ENCODE measurements around the gene LDLRAD3. TPM values are rescaled to one million over a fixed set of nuclear protein-coding genes. Genes with fewer than 3 reads are reported as not detected.

LDLRAD3 gene
- total and polyA plus RNA-seq, 11 donors, result 1.1 to 7.7 (median 2.6) TPM

DNA sequence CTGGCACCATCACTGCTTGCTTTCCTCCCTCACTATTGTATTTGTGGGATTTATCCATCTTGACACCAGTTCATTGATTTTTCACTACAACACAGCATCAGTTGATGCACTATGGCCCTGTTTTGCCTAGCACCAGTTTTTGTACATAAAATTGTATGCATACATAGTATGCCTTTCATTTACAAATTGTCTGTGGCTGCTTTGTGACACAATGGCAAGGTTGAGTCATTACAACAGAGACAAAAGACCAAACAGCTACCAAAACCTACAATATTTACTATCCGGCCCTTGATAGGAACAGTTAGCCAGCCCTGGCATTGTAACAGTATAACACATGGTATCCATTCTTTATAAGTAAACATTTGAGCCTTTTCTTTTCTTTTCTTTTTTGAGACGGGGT lies 150.3 kb downstream of the LDLRAD3 start:
- no peak for ATAC-seq
- intact Hi-C loops (cut with DNase I), result no loop called here

DNA sequence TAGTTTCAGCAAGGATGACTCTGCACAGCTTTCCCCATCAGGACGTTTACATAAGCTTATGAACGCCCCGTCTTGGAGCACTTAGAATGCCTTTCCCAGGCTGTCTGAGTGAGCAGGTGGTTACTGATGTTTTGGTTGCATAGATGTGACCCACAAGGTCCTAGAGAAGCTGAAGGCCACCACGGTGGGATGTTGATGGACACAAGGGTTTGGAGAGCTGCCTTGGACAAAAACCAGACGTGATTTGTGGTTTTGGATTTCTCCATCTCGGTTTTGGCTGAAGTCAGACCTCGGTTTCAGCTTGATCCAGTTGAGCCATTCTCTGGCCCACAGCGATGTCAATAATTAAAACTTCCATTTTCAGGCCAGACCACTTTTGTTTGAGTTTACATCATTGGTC lies 151.9 kb downstream of the LDLRAD3 start:
- TF ChIP-seq, protein P1, sequence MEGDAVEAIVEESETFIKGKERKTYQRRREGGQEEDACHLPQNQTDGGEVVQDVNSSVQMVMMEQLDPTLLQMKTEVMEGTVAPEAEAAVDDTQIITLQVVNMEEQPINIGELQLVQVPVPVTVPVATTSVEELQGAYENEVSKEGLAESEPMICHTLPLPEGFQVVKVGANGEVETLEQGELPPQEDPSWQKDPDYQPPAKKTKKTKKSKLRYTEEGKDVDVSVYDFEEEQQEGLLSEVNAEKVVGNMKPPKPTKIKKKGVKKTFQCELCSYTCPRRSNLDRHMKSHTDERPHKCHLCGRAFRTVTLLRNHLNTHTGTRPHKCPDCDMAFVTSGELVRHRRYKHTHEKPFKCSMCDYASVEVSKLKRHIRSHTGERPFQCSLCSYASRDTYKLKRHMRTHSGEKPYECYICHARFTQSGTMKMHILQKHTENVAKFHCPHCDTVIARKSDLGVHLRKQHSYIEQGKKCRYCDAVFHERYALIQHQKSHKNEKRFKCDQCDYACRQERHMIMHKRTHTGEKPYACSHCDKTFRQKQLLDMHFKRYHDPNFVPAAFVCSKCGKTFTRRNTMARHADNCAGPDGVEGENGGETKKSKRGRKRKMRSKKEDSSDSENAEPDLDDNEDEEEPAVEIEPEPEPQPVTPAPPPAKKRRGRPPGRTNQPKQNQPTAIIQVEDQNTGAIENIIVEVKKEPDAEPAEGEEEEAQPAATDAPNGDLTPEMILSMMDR (IDR thresholded peaks at IDR 0.05), result no peak
- TF ChIP-seq POLR2A (IDR thresholded peaks at IDR 0.05), result no peak
- 79 to 88% (median 83%) methylated on average over 8 of the region's 8 CpGs for WGBS, 4 donors
- intact Hi-C loops (cut with DNase I), result no loop called here
- H3K27me3 ChIP-seq, result peaks cover 0 to 6% (median 0%) of the 10 kb centered on the region in 9 donors
- DNase-seq (no peak), ATAC-seq (peak in 2 of 4 donors; percentile 45 to 52)
- no peak overlapping the region for H3K27ac ChIP-seq
- peaks cover 0 to 31% (median 8%) of the 10 kb centered on the region in 12 donors for H3K4me1 ChIP-seq
- H3K4me3 ChIP-seq, result no peak overlapping the region
- H3K36me3 ChIP-seq, result peaks cover 0 to 3% (median 0%) of the 10 kb centered on the region in 9 donors
- H3K9me3 ChIP-seq, result peaks cover 0 to 15% (median 3%) of the 10 kb centered on the region in 12 donors

More for the DNA sequence above, 150.3 kb downstream of the LDLRAD3 start:
- TF ChIP-seq, protein P1 (IDR thresholded peaks at IDR 0.05), result no peak
- TF ChIP-seq POLR2A (IDR thresholded peaks at IDR 0.05), result no peak
- Histone ChIP-seq H3K9me3 (peaks cover 0 to 15% (median 3%) of the 10 kb centered on the region in 12 donors), H3K27me3 (peaks cover 0 to 3% (median 0%) of the 10 kb centered on the region in 9 donors), H3K27ac (no peak overlapping the region), H3K4me1 (peaks cover 0 to 33% (median 8%) of the 10 kb centered on the region in 12 donors), H3K4me3 (no peak overlapping the region), H3K36me3 (no peaks in the 10 kb centered on the region)
- no peak for DNase-seq
- 50 to 96% (median 94%) methylated on average over 2 of the region's 2 CpGs for WGBS, 4 donors

DNA sequence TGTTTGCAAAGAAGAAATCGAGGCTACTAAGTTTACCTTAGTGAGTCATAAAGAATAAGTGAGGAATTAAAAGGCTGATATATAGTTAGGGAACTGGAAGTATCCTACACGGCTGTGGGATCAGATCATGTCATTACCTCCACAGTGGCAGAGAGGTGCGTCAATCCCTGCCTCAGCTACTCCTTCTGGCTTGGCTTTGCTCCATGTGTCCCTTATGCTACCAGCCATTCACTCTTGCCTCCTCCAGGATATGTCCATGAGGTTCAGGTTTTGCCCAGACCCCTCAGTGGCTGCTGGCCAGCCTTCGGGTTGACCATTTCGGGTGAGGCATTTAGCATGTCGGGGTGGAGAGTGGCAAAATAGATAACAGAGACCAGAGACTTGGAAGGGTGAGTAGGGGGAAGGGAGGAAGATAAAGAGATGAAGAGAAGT lies 153.4 kb downstream of the LDLRAD3 start:
- no peak overlapping the region for H3K4me3 ChIP-seq
- WGBS, 4 donors, result 70 to 77% (median 72%) methylated on average over 6 of the region's 6 CpGs
- intact Hi-C loops (cut with DNase I), result no loop called here
- peaks cover 0 to 3% (median 0%) of the 10 kb centered on the region in 9 donors for H3K36me3 ChIP-seq
- peaks cover 0 to 17% (median 6%) of the 10 kb centered on the region in 12 donors for H3K4me1 ChIP-seq
- DNase-seq (no peak), ATAC-seq (no peak)
- no peak overlapping the region for H3K27ac ChIP-seq
- TF ChIP-seq, protein P1 (IDR thresholded peaks at IDR 0.05), result no peak
- TF ChIP-seq POLR2A (IDR thresholded peaks at IDR 0.05), result no peak
- H3K9me3 ChIP-seq, result peaks cover 0 to 15% (median 3%) of the 10 kb centered on the region in 12 donors
- peaks cover 0 to 6% (median 0%) of the 10 kb centered on the region in 9 donors for H3K27me3 ChIP-seq

DNA sequence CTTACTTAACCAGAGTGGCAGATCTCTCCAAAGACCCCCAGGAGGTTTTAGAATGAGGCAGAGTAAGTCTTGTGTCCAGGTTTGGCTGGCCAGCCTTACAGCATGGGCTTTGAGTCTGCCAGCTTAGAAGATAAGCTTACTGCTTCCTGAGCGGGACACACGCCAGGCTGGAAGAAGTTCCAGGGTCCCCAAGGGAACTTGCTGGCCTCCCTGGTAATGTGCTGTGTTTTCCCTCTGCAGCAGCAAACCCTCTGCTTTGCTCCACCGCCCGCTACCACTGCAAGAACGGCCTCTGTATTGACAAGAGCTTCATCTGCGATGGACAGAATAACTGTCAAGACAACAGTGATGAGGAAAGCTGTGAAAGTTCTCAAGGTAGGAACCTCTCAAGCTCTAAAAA lies 154.2 kb downstream of the LDLRAD3 start:
- Histone ChIP-seq H3K27me3 (peaks cover 0 to 6% (median 0%) of the 10 kb centered on the region in 9 donors), H3K36me3 (peaks cover 0 to 3% (median 0%) of the 10 kb centered on the region in 9 donors), H3K4me3 (no peak overlapping the region), H3K4me1 (peaks cover 0 to 17% (median 6%) of the 10 kb centered on the region in 12 donors), H3K9me3 (peaks cover 0 to 14% (median 3%) of the 10 kb centered on the region in 12 donors), H3K27ac (no peak overlapping the region)
- intact Hi-C loops (cut with DNase I), result no loop called here
- WGBS, 4 donors, result 30 to 49% (median 39%) methylated on average over 4 to 6 of the region's 6 CpGs
- peak in 2 of 4 donors; percentile 61 to 66 for ATAC-seq
- peak in 2 of 5 donors; percentile 29 to 62 for DNase-seq
- TF ChIP-seq, protein P1 (IDR thresholded peaks at IDR 0.05), result no peak
- TF ChIP-seq POLR2A (IDR thresholded peaks at IDR 0.05), result no peak
